GM18502 (cell line): Measurements from ENCODE around the gene S100A4.
"Not testable (repeated sequence)": the region's sequence is repeated elsewhere in the genome, so short reads cannot be mapped to it uniquely, and the experiment has no call there.

Source experiments
- ATAC-seq: cut with Tn5 transposase; IDR thresholded peaks from one replicate; pipeline ENCODE4 v1.9.1; 2021; ENCODE audit warnings: mild to moderate bottlenecking; ENCODE audit not compliant: unreplicated experiment, poor library complexity

Gene S100A4

DNA sequence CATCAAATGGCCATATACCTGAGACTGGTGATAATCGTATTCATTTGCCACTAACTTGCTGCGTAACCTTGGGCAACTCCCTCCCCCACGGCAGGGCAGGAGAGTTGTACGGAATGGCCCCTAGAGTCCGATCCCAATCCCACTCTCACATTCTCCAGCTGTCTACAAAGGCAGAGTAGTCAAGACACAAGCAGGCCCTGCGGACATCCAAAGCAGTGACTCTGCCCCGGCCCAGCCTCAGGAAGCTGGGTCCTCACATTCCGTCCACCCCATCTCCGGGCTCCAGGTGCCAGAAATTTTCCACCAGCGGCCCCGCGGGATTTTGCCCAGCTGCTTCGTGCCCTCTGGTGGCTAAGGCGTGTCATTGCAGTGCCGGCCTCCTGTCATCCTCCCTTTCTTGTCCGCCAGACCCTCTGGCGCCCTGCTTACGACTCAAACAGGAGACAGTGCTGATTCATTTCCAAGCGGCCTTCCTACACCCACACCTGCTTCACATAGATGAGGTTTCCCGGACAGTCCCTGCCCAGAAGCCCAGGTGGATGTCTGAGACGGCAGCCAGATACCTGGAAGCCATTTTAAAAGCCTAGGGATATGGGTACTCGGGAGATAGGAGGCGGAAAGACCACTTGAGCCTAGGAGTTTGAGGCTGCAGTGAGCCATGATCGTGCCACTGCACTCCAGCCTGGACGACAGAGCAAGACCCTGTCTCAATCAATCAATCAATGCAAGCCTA lies 22.9 kb upstream of the S100A4 start:
- ATAC-seq = no peak

DNA sequence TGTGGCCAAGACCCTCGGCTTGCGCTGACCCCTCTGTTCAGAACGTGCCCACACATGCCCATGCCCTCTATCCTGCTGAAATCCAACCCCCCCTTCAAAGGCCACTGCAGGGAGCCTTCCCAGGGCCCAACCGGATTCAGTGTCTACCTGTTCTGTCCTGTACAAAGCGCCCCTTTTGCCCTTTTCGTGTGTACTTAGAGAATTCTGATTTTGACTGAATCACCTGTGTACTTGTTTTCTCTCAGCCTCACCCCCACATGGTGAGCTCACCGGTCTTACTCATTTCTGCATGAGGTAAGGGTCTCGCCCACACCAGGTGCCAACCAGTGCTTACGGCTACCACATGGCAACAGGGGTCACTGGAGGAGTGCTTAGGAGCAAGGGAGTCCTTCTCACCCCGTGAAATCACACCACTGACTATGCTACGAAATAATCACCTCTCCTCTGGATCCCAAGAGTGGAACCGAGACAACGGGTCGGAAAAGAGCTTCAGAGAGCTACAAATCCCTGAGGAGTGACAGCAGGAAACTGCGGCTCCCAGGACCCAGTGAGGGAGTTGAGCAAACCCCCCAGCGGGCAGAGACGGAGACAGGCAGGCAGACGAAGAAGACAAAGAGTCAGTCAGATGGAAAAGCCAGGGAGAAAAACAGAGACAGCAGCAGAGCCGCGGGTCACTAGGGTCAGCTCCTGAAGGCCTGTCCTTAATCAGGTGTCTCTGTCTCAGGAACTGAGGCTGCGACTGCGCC lies 22.2 kb upstream of the S100A4 start:
- no peak for ATAC-seq

DNA sequence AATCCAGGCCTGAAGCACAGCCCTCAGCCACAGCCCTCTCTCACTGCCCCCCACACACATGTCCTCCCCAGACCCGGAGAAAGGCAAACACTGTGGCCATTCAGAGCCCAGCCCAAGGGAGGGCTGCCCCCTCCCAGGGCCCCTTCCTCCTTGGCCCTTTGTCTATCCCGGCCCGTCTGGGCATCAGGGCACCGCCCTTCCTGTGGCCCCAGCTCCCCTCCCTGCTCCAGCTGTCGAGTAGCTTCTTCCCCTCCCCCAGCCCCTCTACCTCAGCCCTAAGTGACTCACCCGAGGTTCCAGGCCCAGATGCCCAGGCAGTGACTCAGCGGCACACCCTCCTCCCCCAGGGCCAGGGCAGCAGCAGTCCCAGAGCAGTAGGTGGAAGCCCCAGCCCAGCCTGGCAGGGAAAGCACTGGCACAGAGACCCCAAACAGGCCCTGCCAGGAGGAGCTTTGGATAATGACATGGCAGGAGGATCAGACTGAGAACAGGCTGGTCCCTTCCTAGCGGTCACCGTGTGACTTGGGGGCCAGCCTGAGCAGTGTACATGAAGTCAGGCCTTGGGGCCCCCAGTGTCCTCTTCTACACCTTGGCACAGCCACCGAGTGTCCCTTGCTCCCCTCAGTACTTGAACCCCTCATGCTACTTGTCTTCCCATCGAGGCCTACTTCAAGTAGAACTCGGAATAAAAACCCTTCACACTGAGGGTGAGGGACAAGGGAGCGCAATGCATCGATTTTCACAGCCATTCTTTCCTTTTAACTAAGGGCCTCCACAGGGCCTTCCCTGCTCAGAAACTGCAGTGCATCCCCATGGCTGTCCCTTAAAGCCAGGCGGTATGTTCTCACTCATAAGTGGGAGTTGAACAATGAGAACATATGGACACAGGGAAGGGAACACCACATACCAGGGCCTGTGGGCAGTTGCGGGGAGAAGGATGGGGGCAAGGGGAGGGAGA lies 21.1 kb upstream of the S100A4 start:
- ATAC-seq = peak; percentile 45

DNA sequence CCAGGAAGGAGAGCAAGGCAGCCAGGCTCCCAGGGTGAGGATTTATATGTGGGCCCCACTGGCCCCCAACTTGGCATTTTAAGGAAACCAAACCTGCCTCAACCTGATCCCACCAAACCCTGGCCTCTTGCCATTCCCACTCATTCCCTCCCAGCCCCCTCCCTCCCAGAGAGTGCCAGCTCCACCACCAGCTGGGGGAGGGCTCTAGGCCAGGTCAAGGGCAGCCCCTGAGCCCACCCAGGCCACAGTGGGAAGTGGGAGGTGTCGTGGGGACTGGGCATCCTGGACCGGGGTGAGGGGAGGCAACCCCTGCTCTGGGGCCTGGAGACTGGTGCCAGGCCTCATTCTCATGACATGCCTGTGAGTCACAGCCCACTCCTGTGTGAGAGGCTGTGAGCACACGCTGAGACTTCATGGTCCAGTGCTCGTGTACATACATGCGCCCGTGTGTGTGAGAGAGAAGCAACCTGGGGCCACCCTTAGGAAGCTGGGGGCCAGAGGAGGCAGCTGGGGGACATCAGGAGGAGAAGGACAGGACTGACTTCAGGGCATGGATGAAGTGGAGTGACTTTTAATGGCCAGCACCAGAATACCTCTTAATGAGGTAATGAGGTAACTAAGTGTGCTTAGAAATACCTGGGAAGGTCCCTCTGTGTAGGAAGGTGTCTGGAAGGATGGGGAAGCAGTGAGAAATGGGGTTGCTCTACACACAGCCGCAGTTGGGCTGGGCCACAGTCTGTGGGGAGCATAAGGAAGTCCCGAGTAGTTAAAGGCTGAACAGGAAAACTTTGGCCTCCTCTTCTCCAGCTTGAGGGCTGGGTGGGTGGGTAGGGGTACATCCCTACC lies 20.1 kb upstream of the S100A4 start, which contains the start of gene S100A2:
S100A2 (minus strand) TSS at position 316 of the 846 bp plus-strand sequence. CDS start 1,967 bp downstream, outside the sequence.
- ATAC-seq = peak; percentile 53

DNA sequence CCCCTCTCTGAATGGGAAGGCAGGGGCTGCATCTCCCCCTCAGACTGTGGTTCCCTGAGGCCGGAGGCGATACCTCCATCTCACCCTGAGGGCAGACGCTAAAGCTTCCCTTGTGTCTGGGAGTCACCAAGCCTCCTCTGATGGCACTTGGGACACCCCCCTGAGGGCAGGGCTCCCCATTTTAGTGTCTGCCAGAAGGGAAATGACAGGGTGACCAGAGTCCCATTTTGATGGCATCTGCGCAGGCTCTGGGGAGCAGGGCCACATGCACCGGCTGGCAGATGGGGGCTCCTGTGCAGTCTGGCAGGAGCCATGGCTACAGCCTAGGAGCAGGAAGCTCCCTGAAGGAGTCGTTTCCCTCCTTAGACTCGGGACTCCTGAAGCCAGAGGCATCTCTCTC lies 18.4 kb upstream of the S100A4 start:
- no peak for ATAC-seq

DNA sequence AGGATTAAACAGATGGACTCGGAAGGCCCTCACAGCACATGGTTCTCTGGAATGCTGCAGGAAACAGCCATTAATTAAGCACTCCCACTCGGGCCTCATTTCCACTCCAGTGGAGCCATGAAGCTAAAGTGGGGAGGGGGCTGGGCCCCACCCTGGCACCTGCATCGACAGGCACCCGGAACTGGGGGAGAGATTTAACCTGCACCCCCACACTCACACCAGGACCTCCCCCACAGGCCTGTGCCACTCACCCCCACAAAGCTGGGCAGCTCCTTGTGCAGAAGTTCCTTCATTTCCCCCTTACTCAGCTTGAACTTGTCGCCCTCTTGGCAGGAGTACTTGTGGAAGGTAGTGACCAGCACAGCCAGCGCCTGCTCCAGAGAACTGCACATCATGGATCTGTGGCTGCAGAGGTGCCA lies 17.9 kb upstream of the S100A4 start:
- no peak for ATAC-seq

DNA sequence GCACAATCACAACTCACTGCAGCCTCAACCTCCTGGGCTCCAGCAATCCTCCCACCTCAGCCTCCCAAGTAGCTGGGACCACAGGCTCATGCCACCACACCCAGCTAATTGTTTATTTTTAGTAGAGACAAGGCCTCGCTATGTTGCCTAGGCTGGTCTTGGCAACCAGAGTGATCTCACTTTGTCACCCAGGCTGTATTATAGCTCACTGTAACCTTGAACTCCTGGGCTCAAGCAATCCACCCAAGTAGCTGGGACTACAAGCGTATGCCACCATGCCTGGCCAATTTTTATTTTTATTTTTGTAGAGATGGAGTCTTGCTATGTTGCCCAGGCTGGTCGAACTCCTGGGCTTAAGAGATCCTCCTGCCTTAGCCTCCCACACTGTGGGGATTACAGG lies 16.4 kb upstream of the S100A4 start:
- ATAC-seq = not testable (repeated sequence)

DNA sequence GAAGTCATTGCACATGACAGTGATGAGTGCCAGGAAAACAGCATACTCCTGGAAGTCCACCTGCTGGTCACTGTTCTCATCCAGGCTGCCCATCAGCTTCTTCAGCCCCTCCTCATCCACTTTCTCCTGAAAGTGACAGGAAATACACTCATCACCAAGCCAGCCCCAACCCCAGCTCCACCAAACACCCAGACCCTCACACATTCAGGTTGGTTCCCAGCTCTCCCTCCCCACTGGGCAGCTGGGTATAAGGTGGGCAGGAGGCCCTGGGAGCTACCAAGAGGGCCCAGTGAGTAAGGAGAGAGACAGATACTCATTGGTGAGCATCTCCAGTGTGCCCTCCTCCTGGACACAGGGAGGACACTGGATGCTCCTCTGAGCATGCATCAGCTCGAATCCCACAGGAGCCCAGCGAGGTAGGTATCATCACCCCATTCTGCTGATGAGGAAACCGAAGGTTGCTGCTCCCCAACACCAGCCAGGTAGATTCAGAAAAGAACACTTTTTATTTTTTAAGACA lies 15.9 kb upstream of the S100A4 start:
- no peak for ATAC-seq

DNA sequence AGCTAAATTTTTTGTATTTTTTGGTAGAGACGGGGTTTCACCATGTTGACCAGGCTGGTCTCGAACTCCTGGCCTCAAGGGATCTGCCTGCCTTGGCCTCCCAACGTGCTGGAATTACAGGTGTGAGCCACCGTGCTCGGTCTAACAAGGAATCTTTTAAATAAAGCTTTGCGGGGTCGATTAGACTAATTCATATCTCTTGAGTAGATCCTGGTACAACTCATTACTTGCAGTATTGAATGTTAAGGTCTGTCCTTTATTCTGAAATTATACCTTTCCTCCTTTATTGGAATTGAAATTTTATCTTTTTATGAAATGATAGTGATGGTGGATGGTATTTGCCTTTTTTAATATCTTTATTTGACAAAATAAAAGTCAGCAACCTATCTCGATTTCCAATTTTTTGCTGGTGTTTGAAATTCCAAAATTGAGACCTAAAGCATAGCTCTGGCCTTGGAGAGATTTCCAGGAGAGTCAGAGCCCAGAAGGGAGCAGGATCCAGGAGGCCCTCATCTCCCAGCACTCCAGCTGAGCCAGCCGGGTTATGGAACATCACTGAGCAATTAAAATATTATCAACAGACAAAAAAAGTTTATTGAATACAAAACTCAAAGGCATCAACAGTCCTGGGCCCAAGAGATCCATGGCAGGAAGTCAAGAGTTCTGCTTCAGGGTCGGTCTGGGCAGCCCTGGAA lies 15.3 kb upstream of the S100A4 start:
- ATAC-seq = no peak

DNA sequence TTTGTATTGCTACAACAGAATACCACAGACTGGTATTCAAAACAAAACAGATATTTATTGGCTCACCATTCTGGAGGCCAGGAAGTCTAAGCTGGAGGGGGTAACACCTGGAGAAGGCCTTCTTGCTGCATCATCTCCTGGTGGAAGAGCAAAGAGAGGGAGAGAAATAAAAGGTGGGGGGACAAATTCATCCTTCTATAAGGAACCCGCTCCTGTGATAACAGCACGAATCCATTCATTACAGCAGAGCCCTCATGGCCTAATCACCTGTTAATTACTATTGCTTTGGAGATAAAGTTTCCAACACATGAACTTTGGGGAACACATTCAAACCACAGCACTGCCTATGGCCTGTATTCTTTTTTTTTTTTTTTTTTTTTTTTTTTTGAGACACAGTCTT lies 14.6 kb upstream of the S100A4 start:
- ATAC-seq = no peak

DNA sequence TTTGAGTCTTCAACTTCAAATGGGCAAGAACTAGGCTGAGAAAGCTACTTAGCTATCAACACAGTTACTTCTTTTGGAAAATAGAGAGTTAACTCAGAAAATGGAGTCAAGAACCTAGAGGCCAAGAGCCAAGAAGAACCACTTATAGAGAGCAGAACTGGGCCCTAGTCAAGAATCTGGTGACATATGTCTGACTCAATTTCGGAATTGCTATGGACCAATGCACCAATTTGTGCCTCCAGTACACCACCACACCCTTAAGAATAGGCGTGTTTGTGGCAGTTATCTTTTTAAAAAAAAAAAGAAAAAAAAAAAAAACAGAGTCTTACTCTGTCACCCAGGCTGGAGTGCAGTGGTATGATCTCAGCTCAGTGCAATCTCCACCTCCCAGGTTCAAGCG lies 12.3 kb upstream of the S100A4 start:
- no peak for ATAC-seq

DNA sequence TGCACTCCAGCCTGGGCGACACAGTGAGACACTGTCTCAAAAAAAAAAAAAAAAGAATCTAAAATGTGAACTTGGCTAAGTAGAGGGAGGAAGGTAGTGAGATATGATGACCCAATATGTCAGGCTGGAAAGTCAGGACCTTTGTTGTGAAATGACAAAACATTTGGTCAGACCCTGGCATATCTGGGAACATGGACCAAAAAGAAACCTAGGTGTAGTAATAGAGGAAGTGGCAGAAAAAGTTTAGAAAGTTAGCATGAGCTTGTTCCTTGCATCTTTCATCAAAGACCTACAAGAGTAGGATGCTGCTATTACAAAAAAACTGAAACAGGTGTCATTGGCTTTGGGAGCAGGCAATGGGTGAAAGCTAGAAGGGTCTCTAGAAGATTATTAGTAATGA lies 10.7 kb upstream of the S100A4 start:
- ATAC-seq = no peak

DNA sequence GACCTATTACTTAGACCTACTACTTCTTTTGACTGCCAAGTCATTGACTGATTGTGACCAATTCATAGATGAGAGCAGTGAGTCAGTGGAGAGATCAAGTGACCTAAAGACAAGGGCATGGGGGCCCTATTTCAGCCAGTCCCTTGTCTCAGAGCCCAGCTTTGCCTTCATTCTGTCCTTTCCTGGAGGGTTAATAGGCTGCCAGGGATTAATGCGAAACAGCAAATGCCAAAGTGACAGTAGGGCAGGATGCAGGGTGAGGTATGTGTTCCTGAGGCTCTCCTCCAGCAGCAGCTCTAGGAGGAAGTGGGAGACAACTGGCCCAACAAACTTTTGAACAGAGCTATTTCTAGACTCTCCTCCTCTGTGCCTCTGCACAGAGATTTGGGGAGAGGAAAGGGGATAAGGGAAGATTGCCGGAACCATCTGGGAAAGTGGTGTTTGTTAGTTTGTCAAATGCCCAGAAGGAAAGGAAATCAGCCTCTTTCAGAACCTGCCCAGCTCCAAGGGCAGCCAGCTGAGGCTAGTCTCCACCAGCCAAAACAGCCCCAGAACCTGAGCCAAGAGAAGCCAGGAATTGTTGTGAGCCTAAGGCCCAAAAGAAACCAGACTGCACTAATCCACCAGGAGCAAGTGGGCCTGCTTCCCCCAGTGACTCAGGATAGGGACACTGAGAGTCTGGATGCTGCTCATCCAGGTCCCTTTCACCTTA lies 8.4 kb upstream of the S100A4 start:
- no peak for ATAC-seq

DNA sequence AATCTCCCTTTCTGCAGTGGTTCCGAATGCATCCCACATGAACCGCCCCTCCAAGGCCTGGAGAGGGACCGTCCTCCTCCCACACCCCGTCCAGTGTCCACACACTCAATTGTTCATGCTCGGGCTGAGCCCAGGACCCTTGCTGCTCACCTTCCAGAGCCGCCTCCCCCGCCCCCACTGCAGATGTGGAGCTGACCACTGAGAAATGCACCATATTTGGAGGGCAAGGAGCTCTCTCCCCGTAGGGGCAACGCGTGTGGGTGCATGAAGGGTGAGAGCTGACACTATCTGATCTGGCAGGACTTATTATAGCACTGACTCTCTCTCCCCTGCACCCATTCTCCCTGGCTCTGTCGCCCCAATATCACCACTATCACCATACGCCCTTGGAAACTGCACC lies 7.5 kb upstream of the S100A4 start:
- ATAC-seq = no peak

DNA sequence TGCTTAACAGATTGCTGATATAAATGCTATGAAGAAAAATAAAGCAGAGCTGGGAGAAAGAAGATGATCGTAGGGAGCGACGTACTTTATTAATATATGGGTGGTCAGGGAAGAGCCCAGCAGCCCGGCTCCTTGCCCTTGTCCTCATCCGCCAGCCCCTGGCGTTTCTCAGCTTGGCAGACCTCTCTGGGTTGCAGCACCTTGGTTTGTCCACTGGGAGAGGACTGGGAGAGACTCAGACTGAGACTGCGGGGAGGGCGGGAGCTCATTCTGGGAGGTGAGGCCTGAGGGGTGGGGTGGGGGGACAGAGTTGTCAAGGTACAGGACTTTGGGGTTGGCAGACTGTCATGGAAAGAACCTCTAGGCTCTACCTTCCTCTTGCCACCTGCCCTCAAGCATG lies 6.7 kb upstream of the S100A4 start:
- ATAC-seq = no peak

DNA sequence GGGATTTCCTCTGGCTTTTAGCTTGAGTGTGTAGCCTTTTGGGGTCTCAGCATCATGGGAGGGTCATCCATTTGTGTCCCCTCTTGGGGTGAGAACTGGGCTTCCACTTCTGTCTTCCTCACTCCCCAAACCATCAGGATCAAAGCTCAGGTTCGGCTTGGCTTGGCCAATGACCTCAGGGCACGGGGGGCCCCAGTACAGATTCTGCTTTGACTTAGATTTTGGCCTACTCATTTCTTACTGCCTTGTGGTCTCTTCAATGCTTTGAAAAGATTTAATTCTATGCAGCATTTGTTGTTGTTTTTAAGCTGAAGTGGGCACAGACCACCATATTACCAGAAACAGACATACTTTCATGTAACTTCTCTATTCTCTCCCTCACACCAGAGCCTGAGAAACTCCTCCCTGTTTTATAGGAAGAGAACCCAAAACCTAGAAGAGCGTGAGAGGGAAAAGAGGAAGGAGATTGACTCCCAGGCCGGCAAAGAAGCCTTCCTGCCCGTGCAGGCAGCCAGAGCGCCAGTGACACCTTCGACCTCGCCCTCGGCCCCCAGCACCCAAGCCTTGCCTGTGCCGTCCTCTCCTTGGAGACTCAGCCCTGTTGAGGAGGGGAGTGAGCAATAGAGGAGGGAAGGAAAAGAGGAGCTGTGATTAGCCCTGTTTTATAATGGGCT lies 5.4 kb upstream of the S100A4 start:
- ATAC-seq = no peak

DNA sequence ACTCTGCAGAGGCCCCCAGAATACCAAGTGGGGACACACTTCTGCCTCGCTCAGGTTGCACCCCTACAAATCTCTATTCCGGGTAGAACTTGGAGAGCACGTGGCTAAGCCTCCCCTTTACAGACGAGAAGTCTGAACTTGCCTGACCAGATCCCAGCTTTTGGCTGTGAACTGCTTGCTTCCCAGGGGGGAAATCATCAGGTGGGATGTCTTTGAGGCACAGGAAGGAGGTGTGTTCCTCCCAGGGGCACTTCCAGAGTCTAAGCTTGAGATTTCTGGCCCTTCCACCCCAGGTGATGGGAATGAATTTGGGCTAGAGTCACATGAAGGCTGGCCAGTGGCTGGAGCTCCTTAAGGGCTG lies 4.8 kb upstream of the S100A4 start:
- ATAC-seq = no peak
